H9 (cell line): Measurements from ENCODE around the gene CD2. TPM values are rescaled to one million over a fixed set of nuclear protein-coding genes. Genes with fewer than 3 reads are reported as not detected.

Source experiments
- DNase-seq: peaks from one replicate; pipeline ENCODE4 v3.0.0-alpha.2; 2017
- H2AFZ ChIP-seq: one replicate; pipeline ENCODE4 v1.6.1; 2013; ENCODE audit warnings: mild to moderate bottlenecking, low read length, control low read depth, moderate library complexity
- H2AK5ac ChIP-seq: 2 replicates; pipeline ENCODE4 v1.6.1; 2013; ENCODE audit warnings: low read length, control low read depth, mixed read lengths; ENCODE audit not compliant: insufficient read length
- H2BK120ac ChIP-seq: one replicate; pipeline ENCODE4 v1.6.1; 2013; ENCODE audit warnings: low read depth, mild to moderate bottlenecking, low read length, control low read depth, inconsistent platforms; ENCODE audit not compliant: poor library complexity, severe bottlenecking
- H2BK12ac ChIP-seq: 2 replicates; pipeline ENCODE4 v1.6.1; 2013; ENCODE audit warnings: low read length, control low read depth, mixed read lengths, low read depth; ENCODE audit not compliant: insufficient read length
- H2BK15ac ChIP-seq: 2 replicates; pipeline ENCODE4 v1.6.1; 2013; ENCODE audit warnings: low read depth, low read length, control low read depth
- H2BK20ac ChIP-seq: one replicate; pipeline ENCODE4 v1.6.1; 2013; ENCODE audit warnings: low read depth, mild to moderate bottlenecking, low read length, control low read depth, inconsistent platforms; ENCODE audit not compliant: poor library complexity, severe bottlenecking
- H2BK5ac ChIP-seq: 2 replicates; pipeline ENCODE4 v1.6.1; 2013; ENCODE audit warnings: low read length, control low read depth, mixed read lengths; ENCODE audit not compliant: insufficient read length
- H3K14ac ChIP-seq: 2 replicates; pipeline ENCODE4 v1.6.1; 2013; ENCODE audit warnings: low read length, control low read depth; ENCODE audit not compliant: insufficient read depth
- H3K18ac ChIP-seq: 2 replicates; pipeline ENCODE4 v1.6.1; 2013; ENCODE audit warnings: low read depth, mild to moderate bottlenecking, mixed read lengths, low read length, control low read depth; ENCODE audit not compliant: insufficient read length
- H3K23ac ChIP-seq: 2 replicates; pipeline ENCODE4 v1.6.1; 2013; ENCODE audit warnings: low read length, control low read depth, mixed read lengths, low read depth; ENCODE audit not compliant: insufficient read length
- H3K23me2 ChIP-seq: 2 replicates; pipeline ENCODE4 v1.6.1; 2013; ENCODE audit warnings: low read depth, mild to moderate bottlenecking, mixed read lengths, low read length, control low read depth; ENCODE audit not compliant: insufficient read length, poor library complexity, severe bottlenecking
- H3K27ac ChIP-seq: 2 replicates; pipeline ENCODE4 v1.5.1; 2013; ENCODE audit warnings: low read length, control low read depth, mixed read lengths, low read depth; ENCODE audit not compliant: insufficient read length
- H3K27me3 ChIP-seq: 2 replicates; pipeline ENCODE4 v1.6.1; 2013; ENCODE audit warnings: low read length, control low read depth, inconsistent platforms; ENCODE audit not compliant: insufficient read depth
- H3K4ac ChIP-seq: 2 replicates; pipeline ENCODE4 v1.6.1; 2013; ENCODE audit warnings: low read depth, mild to moderate bottlenecking, control low read depth, inconsistent platforms, low read length, moderate library complexity
- H3K4me1 ChIP-seq: 2 replicates; pipeline ENCODE4 v1.6.1; 2013; ENCODE audit warnings: low read length, control low read depth, inconsistent platforms; ENCODE audit not compliant: insufficient read depth
- H3K4me2 ChIP-seq: 2 replicates; pipeline ENCODE4 v1.6.1; 2013; ENCODE audit warnings: low read length, control low read depth, mixed read lengths; ENCODE audit not compliant: insufficient read length, insufficient read depth
- H3K56ac ChIP-seq: 2 replicates; pipeline ENCODE4 v1.6.1; 2013; ENCODE audit warnings: low read depth, mild to moderate bottlenecking, mixed read lengths, low read length, control low read depth; ENCODE audit not compliant: insufficient read length
- H3K79me1 ChIP-seq: 2 replicates; pipeline ENCODE4 v1.6.1; 2013; ENCODE audit warnings: low read depth, mild to moderate bottlenecking, moderate library complexity, low read length, control low read depth, inconsistent platforms; ENCODE audit not compliant: insufficient read depth, poor library complexity, severe bottlenecking
- H3K79me2 ChIP-seq: 2 replicates; pipeline ENCODE4 v1.6.1; 2013; ENCODE audit warnings: low read length, control low read depth, inconsistent platforms; ENCODE audit not compliant: insufficient read depth
- H3K9ac ChIP-seq: 2 replicates; pipeline ENCODE4 v1.6.1; 2013; ENCODE audit warnings: low read length, control low read depth, mixed read lengths; ENCODE audit not compliant: insufficient read length; ENCODE audit errors: extremely low read depth
- H3K9me3 ChIP-seq: one replicate; pipeline ENCODE4 v1.6.1; 2013; ENCODE audit warnings: low read depth, low read length, inconsistent platforms; ENCODE audit not compliant: control insufficient read depth
- H3T11ph ChIP-seq: one replicate; pipeline ENCODE4 v1.6.1; 2013; ENCODE audit warnings: mild to moderate bottlenecking, low read length, control low read depth, inconsistent platforms
- H4K20me1 ChIP-seq: one replicate; pipeline ENCODE4 v1.6.1; 2013; ENCODE audit not compliant: control insufficient read depth, insufficient read length, insufficient read depth
- H4K5ac ChIP-seq: 2 replicates; pipeline ENCODE4 v1.6.1; 2013; ENCODE audit warnings: low read depth, mild to moderate bottlenecking, mixed read lengths, low read length, control low read depth; ENCODE audit not compliant: insufficient read length
- H4K8ac ChIP-seq: replicated peaks from 2 replicates; pipeline ENCODE4 v1.6.1; 2013; ENCODE audit warnings: low read length, control low read depth, mixed read lengths, low read depth; ENCODE audit not compliant: insufficient read length
- H4K91ac ChIP-seq: 2 replicates; pipeline ENCODE4 v1.6.1; 2013; ENCODE audit warnings: low read depth, mild to moderate bottlenecking, moderate library complexity, mixed read lengths, low read length, control low read depth; ENCODE audit not compliant: insufficient read length
- H3K27ac Mint-ChIP-seq, 3 experiments: 2 replicates in 2 of 3; 3 replicates in 1 of 3; pipeline ENCODE4 v1.8.0; 2020 to 2021; ENCODE audit warnings: mixed read lengths in 3 of 3, mild to moderate bottlenecking in 1 of 3, moderate library complexity in 1 of 3
- H3K27me3 Mint-ChIP-seq: 2 replicates; pipeline ENCODE4 v1.8.0; 2021; ENCODE audit warnings: low read depth, mild to moderate bottlenecking, moderate library complexity, mixed read lengths
- H3K36me3 Mint-ChIP-seq, 3 experiments: 2 replicates in 2 of 3; 3 replicates in 1 of 3; pipeline ENCODE4 v1.8.0; 2020 to 2021; ENCODE audit warnings: low read depth in 3 of 3, mixed read lengths in 3 of 3; ENCODE audit not compliant: insufficient read depth in 1 of 3
- H3K4me1 Mint-ChIP-seq, 2 experiments: 2 replicates each; pipeline ENCODE4 v1.8.0; 2020; ENCODE audit warnings: mixed read lengths in 2 of 2
- H3K4me3 Mint-ChIP-seq, 2 experiments: 2 replicates in 1 of 2; 3 replicates in 1 of 2; pipeline ENCODE4 v1.8.0; 2020 to 2021; ENCODE audit warnings: mild to moderate bottlenecking in 2 of 2, mixed read lengths in 2 of 2, moderate library complexity in 1 of 2
- H3K9me3 Mint-ChIP-seq, 2 experiments: 2 replicates in 1 of 2; 3 replicates in 1 of 2; pipeline ENCODE4 v1.8.0; 2020; ENCODE audit warnings: mild to moderate bottlenecking in 2 of 2, mixed read lengths in 2 of 2, moderate library complexity in 1 of 2
- CTCF ChIP-seq: fragments of 200-600 bp; sonication (generic); conservative IDR thresholded peaks from 3 replicates; pipeline ENCODE4 v1.8.0; 2021; ENCODE audit warnings: antibody characterized with exemption, mild to moderate bottlenecking
- WGBS: extraction: QIAGEN DNeasy Blood & Tissue Kit; methylation state at CpG from one replicate; pipeline ENCODE4 v1.1.7; 2013; ENCODE audit warnings: missing lambda C conversion rate, low lambda C conversion rate, mixed read lengths; ENCODE audit not compliant: insufficient read length; ENCODE audit errors: extremely low coverage; 5-methylcytosine and 5-hydroxymethylcytosine counted together
- total RNA-seq: library from RNA; stranded (reverse); gene quantifications from 2 replicates; pipeline ENCODE4 v1.2.1, GENCODE V29; 2021

Gene CD2
- total RNA-seq, 1 experiment from 2014 or later, result not detected

DNA sequence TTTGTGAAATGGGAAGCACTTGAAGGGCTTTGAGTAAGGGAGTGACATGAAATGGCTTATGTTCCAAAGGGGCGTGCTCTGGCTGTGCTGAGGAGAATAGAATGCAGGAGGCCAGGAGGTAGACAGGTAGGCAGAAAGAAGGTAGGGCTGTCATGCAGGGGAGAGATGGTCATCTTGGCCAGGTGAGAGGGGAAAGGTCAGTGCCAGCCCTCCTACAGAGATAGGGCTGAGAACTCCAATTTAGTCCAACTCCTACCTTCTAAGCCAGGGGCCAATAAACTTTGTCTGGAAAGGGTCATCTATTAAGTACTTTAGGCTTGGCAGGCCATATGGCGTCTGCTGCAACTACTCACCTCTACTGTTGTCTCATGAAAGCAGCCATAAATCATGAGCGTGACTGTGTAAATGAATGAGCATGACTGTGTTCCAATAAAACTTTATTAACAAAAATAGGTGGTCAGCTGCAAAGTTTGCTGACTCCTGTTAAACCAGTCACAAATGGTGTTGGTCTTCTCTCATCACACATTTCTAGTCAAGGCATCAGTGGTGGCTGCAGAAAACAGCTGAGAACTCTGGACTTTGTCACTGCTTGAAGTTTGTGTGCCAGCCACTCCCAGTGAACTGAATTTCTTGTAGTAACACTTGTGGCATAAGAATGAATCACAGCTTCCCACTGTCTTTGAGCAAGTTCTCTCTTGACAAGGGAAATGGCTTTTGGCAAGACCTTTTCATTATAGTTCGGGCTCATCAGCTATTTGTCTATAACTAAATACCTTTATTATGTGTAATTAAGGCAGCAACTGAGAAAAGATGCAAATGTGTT is 32.0 kb upstream of the CD2 start:
- no peak overlapping the region for H2BK15ac ChIP-seq
- no peaks in the 10 kb centered on the region; a peak in 1 of 7 replicates for H3K36me3 Mint-ChIP-seq

More for the DNA sequence above, 32.0 kb upstream of the CD2 start:
- no peak overlapping the region for H3K27ac Mint-ChIP-seq
- Histone ChIP-seq H3K56ac (no peak overlapping the region), H2AFZ (no peak overlapping the region), H3K4me2 (no peak overlapping the region), H4K20me1 (no peaks in the 10 kb centered on the region), H2BK20ac (no peak overlapping the region), H2BK5ac (no peak overlapping the region), H3K9me3 (no peaks in the 10 kb centered on the region), H4K91ac (no peak overlapping the region), H4K8ac (no peak overlapping the region), H3K23ac (no peak overlapping the region), H3K79me1 (no peaks in the 10 kb centered on the region), H2BK120ac (no peak overlapping the region), H3K4ac (no peak overlapping the region), H3K14ac (no peak overlapping the region), H2AK5ac (no peak overlapping the region), H3K79me2 (no peaks in the 10 kb centered on the region), H3K4me1 (no peaks in the 10 kb centered on the region; the same call in 1 of the 2 replicates), H4K5ac (no peak overlapping the region), H3K18ac (no peak overlapping the region), H3K23me2 (no peaks in the 10 kb centered on the region), H3K9ac (no peak overlapping the region), H2BK12ac (no peak overlapping the region), H3K27me3 (no peaks in the 10 kb centered on the region), H3K27ac (no peak overlapping the region), H3T11ph (no peak overlapping the region)
- H3K4me1 Mint-ChIP-seq, result peaks cover 5 to 9% of the 10 kb centered on the region in 2 experiments
- H3K27me3 Mint-ChIP-seq, result no peaks in the 10 kb centered on the region
- DNase-seq, result no peak
- peaks cover 4 to 5% of the 10 kb centered on the region in 2 experiments; a peak in 4 of 5 replicates for H3K9me3 Mint-ChIP-seq
- no CpG with 5 or more reads among the region's 4 CpGs for WGBS
- H3K4me3 Mint-ChIP-seq, result no peak overlapping the region
- no peak for TF ChIP-seq CTCF
